K562 (cell line): ENCODE results near the gene ARHGEF7. TPM values are rescaled to one million over a fixed set of nuclear protein-coding genes. Genes with fewer than 3 reads are reported as not detected.

ENCODE experiments used
- CSDE1 ChIP-seq, 2 experiments: fragments of 450-650 bp; IDR thresholded peaks; 2 replicates each; pipeline ENCODE4 v1.6.1; 2016; ENCODE audit warnings: mild to moderate bottlenecking in 1 of 2
- EP400 ChIP-seq: fragments of 450-650 bp; IDR thresholded peaks from 2 replicates; pipeline ENCODE4 v1.6.1; 2017; ENCODE audit warnings: antibody characterized with exemption, mild to moderate bottlenecking, moderate library complexity
- ETV1 ChIP-seq: fragments of 450-650 bp; conservative IDR thresholded peaks from 2 replicates; pipeline ENCODE4 v1.6.1; 2016; ENCODE audit warnings: missing genetic modification characterization, control low read depth, low read depth, missing compliant biosample characterization
- GABPA ChIP-seq: fragments of 200-800 bp; sonication (Bioruptor generic); conservative IDR thresholded peaks from 2 replicates; pipeline ENCODE4 v1.6.1; 2016; ENCODE audit warnings: low read depth, missing genetic modification characterization, missing compliant biosample characterization
- GATAD2B ChIP-seq: fragments of 450-650 bp; IDR thresholded peaks from 2 replicates; pipeline ENCODE4 v1.6.1; 2017; ENCODE audit warnings: mild to moderate bottlenecking, borderline replicate concordance
- HINFP ChIP-seq: fragments of 450-650 bp; conservative IDR thresholded peaks from 2 replicates; pipeline ENCODE4 v1.6.1; 2016; ENCODE audit warnings: missing genetic modification characterization, low read depth, mild to moderate bottlenecking, control low read depth, missing compliant biosample characterization
- HLTF ChIP-seq: fragments of 450-650 bp; IDR thresholded peaks from 2 replicates; pipeline ENCODE4 v1.6.1; 2016
- NFRKB ChIP-seq: fragments of 450-650 bp; IDR thresholded peaks from 2 replicates; pipeline ENCODE4 v1.6.1; 2016; ENCODE audit warnings: low read depth
- NONO ChIP-seq, 2 experiments: fragments of 200-400 bp in 1 of 2; fragments of 450-650 bp in 1 of 2; formaldehyde crosslinking in 1 of 2; IDR thresholded peaks; 2 replicates each; pipeline ENCODE4 v1.6.1; 2017; ENCODE audit warnings: low read depth in 2 of 2, mild to moderate bottlenecking in 2 of 2, moderate library complexity in 2 of 2, low read length in 1 of 2
- RFX5 ChIP-seq: IDR thresholded peaks from 2 replicates; pipeline ENCODE4 v1.6.1; 2011; ENCODE audit warnings: low read depth, mild to moderate bottlenecking, improper control_type of control experiment, low read length
- SIN3A ChIP-seq, 2 experiments: fragments of 150-350 bp in 1 of 2; IDR thresholded peaks; 2 replicates each; pipeline ENCODE4 v1.6.1; 2011 to 2016; ENCODE audit warnings: borderline replicate concordance in 2 of 2, low read depth in 2 of 2, low read length in 2 of 2, mild to moderate bottlenecking in 2 of 2, moderate library complexity in 2 of 2; ENCODE audit not compliant: control insufficient read depth in 1 of 2
- TBL1XR1 ChIP-seq, 2 experiments: IDR thresholded peaks; 2 replicates each; pipeline ENCODE4 v1.6.1; 2012; ENCODE audit warnings: improper control_type of control experiment in 2 of 2, low read length in 2 of 2, mild to moderate bottlenecking in 1 of 2
- UBTF ChIP-seq, 2 experiments: IDR thresholded peaks; 2 replicates each; pipeline ENCODE4 v1.6.1; 2012; ENCODE audit warnings: improper control_type of control experiment in 2 of 2, low read depth in 2 of 2, low read length in 2 of 2, borderline replicate concordance in 1 of 2
- YY1 ChIP-seq, 3 experiments: IDR thresholded peaks; 2 replicates each; pipeline ENCODE4 v1.6.1; 2011; ENCODE audit warnings: low read length in 2 of 3, mild to moderate bottlenecking in 2 of 3, moderate library complexity in 2 of 3, borderline replicate concordance in 1 of 3, control low read depth in 1 of 3, low read depth in 1 of 3; ENCODE audit not compliant: insufficient read depth in 3 of 3, insufficient replicate concordance in 2 of 3, control insufficient read depth in 1 of 3, insufficient read length in 1 of 3; ENCODE audit errors: extremely low read depth in 1 of 3
- polyA plus RNA-seq, 8 experiments: library from polyadenylated mRNA; depleted of rRNA in 4 of 8; stranded (reverse) in 5 of 8; unstranded in 3 of 8; fragments of >200 nt; fragmentation: Nextera tagmentation in 2 of 8; fragmentation: Illumina TruSeq in 1 of 8; extraction: Ambion mirVana in 2 of 8; extraction: Trizol in 1 of 8; gene quantifications; 2 replicates each; pipeline versions ENCODE4 v1.2.1 to v1.2.3, GENCODE V29; 2011 to 2014; ENCODE audit warnings: inconsistent platforms in 1 of 8, missing spikeins in 1 of 8
- total RNA-seq, 7 experiments: library from RNA; depleted of rRNA in 6 of 7; stranded (reverse); fragments of >200 nt in 6 of 7; fragmentation: Illumina TruSeq in 2 of 7; extraction: Trizol in 2 of 7; gene quantifications; 2 replicates each; pipeline versions ENCODE4 v1.2.1 to v1.2.3, GENCODE V29; 2011 to 2021; ENCODE audit warnings: low replicate concordance in 1 of 7
- TF ChIP-seq, protein P1 (sequence below): fragments of 200-800 bp; sonication (Bioruptor generic); IDR thresholded peaks from 2 replicates; pipeline ENCODE4 v1.6.1; 2017; ENCODE audit warnings: missing genetic modification characterization, missing compliant biosample characterization
- TF ChIP-seq, protein P2 (sequence below): sonication (generic); formaldehyde crosslinking; IDR thresholded peaks from 2 replicates; pipeline ENCODE4 v1.8.1; 2023; ENCODE audit warnings: mild to moderate bottlenecking, missing genetic modification reagents

ARHGEF7 gene
- total and polyA plus RNA-seq, 9 of the 15 experiments (the other 6 are each of a cell fraction or from before 2014, with no cell fraction given): 2.1 to 26.8 (median 17.5) TPM

GRCh38 chr13:111153279-111153976, 38.3 kb downstream of the ARHGEF7 start (continued):
- TF ChIP-seq, protein P1, sequence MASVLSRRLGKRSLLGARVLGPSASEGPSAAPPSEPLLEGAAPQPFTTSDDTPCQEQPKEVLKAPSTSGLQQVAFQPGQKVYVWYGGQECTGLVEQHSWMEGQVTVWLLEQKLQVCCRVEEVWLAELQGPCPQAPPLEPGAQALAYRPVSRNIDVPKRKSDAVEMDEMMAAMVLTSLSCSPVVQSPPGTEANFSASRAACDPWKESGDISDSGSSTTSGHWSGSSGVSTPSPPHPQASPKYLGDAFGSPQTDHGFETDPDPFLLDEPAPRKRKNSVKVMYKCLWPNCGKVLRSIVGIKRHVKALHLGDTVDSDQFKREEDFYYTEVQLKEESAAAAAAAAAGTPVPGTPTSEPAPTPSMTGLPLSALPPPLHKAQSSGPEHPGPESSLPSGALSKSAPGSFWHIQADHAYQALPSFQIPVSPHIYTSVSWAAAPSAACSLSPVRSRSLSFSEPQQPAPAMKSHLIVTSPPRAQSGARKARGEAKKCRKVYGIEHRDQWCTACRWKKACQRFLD (CRISPR knock-in tag): 0 out of 2 replicates have a peak, but pooled peaks have one; percentile 46
- TF ChIP-seq NFRKB (0 out of 2 replicates have a peak, but pooled peaks have one; percentile 43), YY1 (IDR thresholded peaks at IDR 0.05; ENCODE audit: borderline replicate concordance in 1 of 3, control insufficient read depth in 1 of 3, extremely low read depth in 1 of 3, insufficient read depth in 3 of 3, insufficient read length in 1 of 3, insufficient replicate concordance in 2 of 3, low read depth in 1 of 3, low read length in 2 of 3) (peak in 2 of 3 experiments; percentile 53 to 56), EP400 (peak; percentile 86), SIN3A (IDR thresholded peaks at IDR 0.05; ENCODE audit: borderline replicate concordance in 2 of 2, control insufficient read depth in 1 of 2, low read depth in 2 of 2, low read length in 2 of 2) (peak; percentile 59 to 64; a peak in 2 of 4 replicates), GABPA (tag) (peak; percentile 97), RFX5 (no peak), HLTF (no peak; the same call in 1 of the 2 replicates), NONO (IDR thresholded peaks at IDR 0.05; ENCODE audit: low read depth in 2 of 2, low read length in 1 of 2) (peak in 1 of 2 experiments; percentile 68; a peak in 2 of 4 replicates), UBTF (IDR thresholded peaks at IDR 0.05; ENCODE audit: borderline replicate concordance in 1 of 2, low read depth in 2 of 2, low read length in 2 of 2) (peak; percentile 95), TBL1XR1 (IDR thresholded peaks at IDR 0.05; ENCODE audit: low read length in 2 of 2) (peak in 1 of 2 experiments; percentile 30; a peak in 1 of 4 replicates), ETV1 (tag) (peak; percentile 71), CSDE1 (IDR thresholded peaks at IDR 0.05) (0 out of 4 replicates have a peak, but pooled peaks of 1 of the 2 experiments have one; percentile 21), HINFP (tag) (peak; percentile 90), GATAD2B (0 out of 2 replicates have a peak, but pooled peaks have one; percentile 48)
- TF ChIP-seq, protein P2, sequence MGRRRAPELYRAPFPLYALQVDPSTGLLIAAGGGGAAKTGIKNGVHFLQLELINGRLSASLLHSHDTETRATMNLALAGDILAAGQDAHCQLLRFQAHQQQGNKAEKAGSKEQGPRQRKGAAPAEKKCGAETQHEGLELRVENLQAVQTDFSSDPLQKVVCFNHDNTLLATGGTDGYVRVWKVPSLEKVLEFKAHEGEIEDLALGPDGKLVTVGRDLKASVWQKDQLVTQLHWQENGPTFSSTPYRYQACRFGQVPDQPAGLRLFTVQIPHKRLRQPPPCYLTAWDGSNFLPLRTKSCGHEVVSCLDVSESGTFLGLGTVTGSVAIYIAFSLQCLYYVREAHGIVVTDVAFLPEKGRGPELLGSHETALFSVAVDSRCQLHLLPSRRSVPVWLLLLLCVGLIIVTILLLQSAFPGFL (CRISPR knock-in tag): no peak
